Measurements from ENCODE around the gene THRB.

- no peak for TF ChIP-seq JUN (IDR thresholded peaks at IDR 0.05; ENCODE audit: borderline replicate concordance, insufficient read depth, insufficient read length, low read depth)
- TF ChIP-seq CTCF (IDR thresholded peaks at IDR 0.05; ENCODE audit: extremely low read depth in 1 of 2, insufficient read depth in 1 of 2, low read depth in 1 of 2, low read length in 2 of 2): no peak
Observed at GRCh38 chr3:24120434-24120833, 374.2 kb downstream of the THRB start.

All from endothelial cell of umbilical vein (primary cell).